Bronchial epithelial cell (primary cell): ENCODE measurements around the gene RIC8B. TPM values are rescaled to one million over a fixed set of nuclear protein-coding genes. Genes with fewer than 3 reads are reported as not detected.

ENCODE experiments used
- DNase-seq: peaks from one replicate; pipeline ENCODE4 v3.0.0-alpha.2; 2010; ENCODE audit warnings: low read depth
- FAIRE-seq: peaks from 2 replicates; lab custom pipeline; 2011; peaks lifted over from hg19 to GRCh38; lab: Jason Lieb, UNC
- H3K27me3 ChIP-seq: 2 replicates; pipeline ENCODE4 v1.5.1; 2011; ENCODE audit warnings: low read length; ENCODE audit not compliant: control insufficient read depth, insufficient read depth
- H3K36me3 ChIP-seq: 2 replicates; pipeline ENCODE4 v1.5.1; 2011; ENCODE audit warnings: low read length; ENCODE audit not compliant: control insufficient read depth, insufficient read depth
- H3K4me3 ChIP-seq: 2 replicates; pipeline ENCODE4 v1.5.1; 2011; ENCODE audit warnings: mild to moderate bottlenecking, low read depth, low read length, control low read depth
- total RNA-seq: library from RNA; depleted of rRNA; stranded (reverse); fragments of >200 nt; gene quantifications from 2 replicates; pipeline ENCODE4 v1.2.1, GENCODE V29; 2014
- TF ChIP-seq, protein P1 (sequence below): IDR thresholded peaks from 2 replicates; pipeline ENCODE4 v1.5.1; 2011; ENCODE audit warnings: mild to moderate bottlenecking, moderate library complexity, low read length, control low read depth, inconsistent platforms; ENCODE audit not compliant: insufficient read depth, severe bottlenecking

Gene RIC8B
- total RNA-seq, 1 donor from 2014 or later = 4.5 TPM

DNA sequence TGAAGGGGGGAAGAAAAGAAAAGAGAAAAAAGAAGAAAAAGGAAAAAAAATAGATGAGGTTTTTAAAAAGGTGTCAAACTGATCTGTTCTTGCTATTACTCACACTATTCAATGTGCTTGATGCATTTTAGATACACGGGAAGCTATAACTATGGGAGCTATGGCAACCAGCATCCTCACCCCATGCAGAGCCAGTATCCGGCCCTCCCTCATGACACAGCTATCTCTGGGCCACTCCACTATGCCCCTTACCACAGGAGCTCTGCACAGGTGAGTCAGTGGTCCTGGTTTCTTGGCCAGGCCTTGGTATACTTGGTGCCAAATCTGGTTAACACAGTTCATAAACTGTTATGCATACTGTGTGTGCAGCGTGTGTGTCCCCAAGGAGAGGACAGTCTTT is 24.0 kb upstream of the RIC8B start:
- Histone ChIP-seq H3K4me3 (no peak overlapping the region), H3K27me3 (no peaks in the 10 kb centered on the region), H3K36me3 (no peaks in the 10 kb centered on the region)
- FAIRE-seq = no peak
- no peak for DNase-seq
- TF ChIP-seq, protein P1, sequence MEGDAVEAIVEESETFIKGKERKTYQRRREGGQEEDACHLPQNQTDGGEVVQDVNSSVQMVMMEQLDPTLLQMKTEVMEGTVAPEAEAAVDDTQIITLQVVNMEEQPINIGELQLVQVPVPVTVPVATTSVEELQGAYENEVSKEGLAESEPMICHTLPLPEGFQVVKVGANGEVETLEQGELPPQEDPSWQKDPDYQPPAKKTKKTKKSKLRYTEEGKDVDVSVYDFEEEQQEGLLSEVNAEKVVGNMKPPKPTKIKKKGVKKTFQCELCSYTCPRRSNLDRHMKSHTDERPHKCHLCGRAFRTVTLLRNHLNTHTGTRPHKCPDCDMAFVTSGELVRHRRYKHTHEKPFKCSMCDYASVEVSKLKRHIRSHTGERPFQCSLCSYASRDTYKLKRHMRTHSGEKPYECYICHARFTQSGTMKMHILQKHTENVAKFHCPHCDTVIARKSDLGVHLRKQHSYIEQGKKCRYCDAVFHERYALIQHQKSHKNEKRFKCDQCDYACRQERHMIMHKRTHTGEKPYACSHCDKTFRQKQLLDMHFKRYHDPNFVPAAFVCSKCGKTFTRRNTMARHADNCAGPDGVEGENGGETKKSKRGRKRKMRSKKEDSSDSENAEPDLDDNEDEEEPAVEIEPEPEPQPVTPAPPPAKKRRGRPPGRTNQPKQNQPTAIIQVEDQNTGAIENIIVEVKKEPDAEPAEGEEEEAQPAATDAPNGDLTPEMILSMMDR = no peak

- H3K36me3 ChIP-seq = no peaks in the 10 kb centered on the region
- FAIRE-seq = no peak
- peak; percentile 22 for DNase-seq
- TF ChIP-seq, protein P1 = no peak
- H3K27me3 ChIP-seq = no peaks in the 10 kb centered on the region
- H3K4me3 ChIP-seq = no peak overlapping the region
Observed at GRCh38 chr12:106753526-106753925, 21.0 kb upstream of the RIC8B start.

- Histone ChIP-seq H3K4me3 (no peak overlapping the region), H3K27me3 (no peaks in the 10 kb centered on the region), H3K36me3 (no peaks in the 10 kb centered on the region)
- no peak for FAIRE-seq
- DNase-seq = no peak
- TF ChIP-seq, protein P1 = no peak
Observed at GRCh38 chr12:106754331-106754730, 20.2 kb upstream of the RIC8B start.

- Histone ChIP-seq H3K4me3 (no peak overlapping the region), H3K36me3 (no peaks in the 10 kb centered on the region), H3K27me3 (no peaks in the 10 kb centered on the region)
- TF ChIP-seq, protein P1 = no peak
- DNase-seq = no peak
- FAIRE-seq = no peak
Observed at GRCh38 chr12:106757623-106758348, 16.7 kb upstream of the RIC8B start.

GRCh38 chr12:106758349-106759110 is 16.0 kb upstream of the RIC8B start:
- H3K36me3 ChIP-seq = no peaks in the 10 kb centered on the region
- no peak overlapping the region for H3K4me3 ChIP-seq
- FAIRE-seq (no peak), DNase-seq (no peak)
- TF ChIP-seq, protein P1 = no peak
- H3K27me3 ChIP-seq = no peaks in the 10 kb centered on the region
